Right lobe of liver (tissue), 6 donors: ENCODE measurements around the gene CCDC102A. TPM values are rescaled to one million over a fixed set of nuclear protein-coding genes. Genes with fewer than 3 reads are reported as not detected.

Experiments
- ATAC-seq, 4 donors: fragments of 200-7000 bp; cut with Tn5 transposase; one replicate each; pipeline ENCODE4 v1.9.1; 2020; ENCODE audit warnings: mild to moderate bottlenecking in 4 of 4, moderate library complexity in 4 of 4
- DNase-seq, 3 donors: peaks; one replicate each; pipeline ENCODE4 v3.0.0-alpha.2; 2020
- H3K27ac ChIP-seq, 3 donors: fragments of 200-600 bp; one replicate each; pipeline ENCODE4 v1.8.0; 2022
- H3K27me3 ChIP-seq, 2 donors: fragments of 200-600 bp; one replicate each; pipeline ENCODE4 v1.8.0; 2022
- H3K36me3 ChIP-seq, 4 donors: fragments of 200-600 bp; sonication (generic) in 1 of 4; one replicate each; pipeline versions ENCODE4 v1.5.1 to v1.8.0; 2017 to 2022; ENCODE audit warnings: control low read depth in 1 of 4
- H3K4me1 ChIP-seq, 4 donors: fragments of 200-600 bp; sonication (generic) in 1 of 4; one replicate each; pipeline versions ENCODE4 v1.5.1 to v1.8.0; 2017 to 2022; ENCODE audit warnings: control low read depth in 1 of 4
- H3K4me3 ChIP-seq, 3 donors: fragments of 200-600 bp; one replicate each; pipeline ENCODE4 v1.8.0; 2022
- H3K9me3 ChIP-seq, 4 donors: fragments of 200-600 bp; sonication (generic) in 1 of 4; one replicate each; pipeline versions ENCODE4 v1.5.1 to v1.8.0; 2017 to 2022; ENCODE audit warnings: control low read depth in 1 of 4
- CTCF ChIP-seq, 4 donors: fragments of 200-600 bp in 3 of 4; fragments of 450-650 bp in 1 of 4; IDR thresholded peaks; one replicate each; pipeline versions ENCODE4 v1.5.1 to v1.8.0; 2016 to 2022; ENCODE audit warnings: antibody characterized with exemption in 4 of 4, mild to moderate bottlenecking in 2 of 4
- POLR2A ChIP-seq: fragments of 450-650 bp; IDR thresholded peaks from one replicate; pipeline ENCODE4 v1.6.1; 2017; ENCODE audit warnings: antibody characterized with exemption, mild to moderate bottlenecking
- WGBS: methylation state at CpG from one replicate; pipeline ENCODE4 v1.1.6; 2018; ENCODE audit warnings: low coverage, low lambda C conversion rate; ENCODE audit not compliant: insufficient coverage; ENCODE audit errors: missing lambda C conversion rate; 5-methylcytosine and 5-hydroxymethylcytosine counted together
- intact Hi-C, 2 donors: fragments of 100-400 bp; cut with DNase I; formaldehyde crosslinking; loops; one replicate each; pipeline versions ENCODE4 v1.11.2 to v1.14.1; 2022
- total RNA-seq, 6 experiments: library from RNA; depleted of rRNA in 2 of 6; stranded (reverse); fragments of >200 nt in 2 of 6; fragmentation: NEBNext Ultra II Directional in 3 of 6; extraction: Animal tissue kit (Norgen Biotek cat#: 25700) in 3 of 6; gene quantifications; one replicate each; pipeline versions ENCODE4 v1.1.0 to v1.2.4, GENCODE V29; 2016 to 2023
- donor health status: DM: no; HTN: yes; CAD: no.
- donor health status: DM: no; HTN: no; CAD: no.
- donor health status: DM: no; HTN: no; CAD: no.
- donor health status: DM: no; HTN: yes; CAD: no.
- donor health status: DM: no; HTN: yes; CAD: no.

CCDC102A gene
- total RNA-seq, 6 experiments from 2014 or later = 0.97 to 1.9 (median 1.2) TPM

GRCh38 chr16:57574646-57575467, 38.5 kb upstream of the CCDC102A start:
- no peaks in the 10 kb centered on the region for H3K9me3 ChIP-seq
- H3K4me1 ChIP-seq = no peaks in the 10 kb centered on the region
- intact Hi-C loops = loop anchor here (5.0 to 10.0 kb wide), 3 partner anchors 72 to 147 kb away; no protein-coding TSS in a partner anchor
- no peak overlapping the region for H3K27ac ChIP-seq
- TF ChIP-seq POLR2A (no peak), CTCF (IDR thresholded peaks at IDR 0.05) (no peak)
- DNase-seq (no peak), ATAC-seq (peak in 1 of 4 donors; percentile 4)
- H3K27me3 ChIP-seq = no peaks in the 10 kb centered on the region
- no peaks in the 10 kb centered on the region for H3K36me3 ChIP-seq
- no peak overlapping the region for H3K4me3 ChIP-seq
- WGBS = 86% methylated on average over 4 of the region's 24 CpGs

- no peak overlapping the region for H3K4me3 ChIP-seq
- ATAC-seq = no peak
- no peaks in the 10 kb centered on the region for H3K27me3 ChIP-seq
- no peaks in the 10 kb centered on the region for H3K9me3 ChIP-seq
- no peaks in the 10 kb centered on the region for H3K36me3 ChIP-seq
- intact Hi-C loops = loop anchor here in 1 of 2 donors (10.0 kb wide), 1 partner anchor 141 kb away; no protein-coding TSS in a partner anchor
- 82% methylated on average over 4 of the region's 12 CpGs for WGBS
- no peak overlapping the region for H3K27ac ChIP-seq
- no peak for DNase-seq
- no peaks in the 10 kb centered on the region for H3K4me1 ChIP-seq
- no peak for TF ChIP-seq CTCF (IDR thresholded peaks at IDR 0.05)
- no peak for TF ChIP-seq POLR2A
These were observed 37.7 kb upstream of the CCDC102A start for GRCh38 chr16:57574086-57574485.

- WGBS = 69% methylated on average over 10 of the region's 10 CpGs
- no peak for ATAC-seq
- H3K4me1 ChIP-seq = no peaks in the 10 kb centered on the region
- H3K9me3 ChIP-seq = no peaks in the 10 kb centered on the region
- no peaks in the 10 kb centered on the region for H3K36me3 ChIP-seq
- no peak overlapping the region for H3K27ac ChIP-seq
- H3K4me3 ChIP-seq = no peak overlapping the region
- TF ChIP-seq CTCF (IDR thresholded peaks at IDR 0.05) (no peak), POLR2A (no peak)
- intact Hi-C loops = loop anchor here in 1 of 2 donors (10.0 kb wide), 1 partner anchor 142 kb away; no protein-coding TSS in a partner anchor
- DNase-seq = no peak
- H3K27me3 ChIP-seq = no peaks in the 10 kb centered on the region
These were observed 36.8 kb upstream of the CCDC102A start for GRCh38 chr16:57572978-57573728.

- Histone ChIP-seq H3K27me3 (no peaks in the 10 kb centered on the region), H3K4me3 (no peak overlapping the region), H3K36me3 (no peaks in the 10 kb centered on the region), H3K9me3 (no peaks in the 10 kb centered on the region), H3K4me1 (no peaks in the 10 kb centered on the region), H3K27ac (no peak overlapping the region)
- WGBS = 87% methylated on average over 7 of the region's 9 CpGs
- DNase-seq (no peak), ATAC-seq (no peak)
- no peak for TF ChIP-seq POLR2A
- no peak for TF ChIP-seq CTCF (IDR thresholded peaks at IDR 0.05)
- intact Hi-C loops = loop anchor here in 1 of 2 donors (10.0 kb wide), 1 partner anchor 144 kb away; no protein-coding TSS in a partner anchor
These were observed 34.7 kb upstream of the CCDC102A start for GRCh38 chr16:57571098-57571497.
